Epithelial cell of proximal tubule (primary cell): Measurements from ENCODE around the gene PLCL1. TPM values are rescaled to one million over a fixed set of nuclear protein-coding genes. Genes with fewer than 3 reads are reported as not detected.

ENCODE experiments used
- DNase-seq: peaks from one replicate; pipeline ENCODE4 v3.0.0-alpha.2; 2011; ENCODE audit warnings: low read depth
- H3K4me3 ChIP-seq: 2 replicates; pipeline ENCODE4 v1.5.1; 2011; ENCODE audit warnings: low read depth, mild to moderate bottlenecking, low read length
- CTCF ChIP-seq: conservative IDR thresholded peaks from 2 replicates; pipeline ENCODE4 v1.5.1; 2012; ENCODE audit warnings: low read depth, mild to moderate bottlenecking, low read length
- total RNA-seq: library from RNA; depleted of rRNA; stranded (reverse); fragments of >200 nt; gene quantifications from 2 replicates; pipeline ENCODE4 v1.2.3, GENCODE V29; 2015

The PLCL1 gene
- total RNA-seq, 1 donor from 2014 or later = not detected

DNA sequence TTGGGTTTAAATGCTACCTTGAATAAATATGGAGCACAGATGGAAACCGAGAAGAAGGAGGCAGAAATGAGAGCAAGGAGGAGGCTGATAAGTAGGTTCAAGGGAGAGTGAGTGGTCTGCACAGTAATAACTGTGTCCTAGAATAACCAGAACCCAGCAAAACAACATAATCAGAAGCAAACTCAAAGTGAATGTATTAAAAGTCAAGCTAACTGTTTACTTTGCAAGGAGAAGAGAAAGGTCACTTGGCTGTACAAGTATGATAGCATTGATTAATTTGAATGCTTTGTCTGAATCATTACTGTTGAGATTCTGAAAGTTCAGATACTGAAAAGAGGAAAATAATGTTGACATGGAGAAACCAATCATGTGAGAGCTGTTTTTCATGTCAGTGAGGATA, 258.8 kb downstream of the PLCL1 start:
- DNase-seq = no peak
- H3K4me3 ChIP-seq = no peak overlapping the region
- TF ChIP-seq CTCF = no peak

DNA sequence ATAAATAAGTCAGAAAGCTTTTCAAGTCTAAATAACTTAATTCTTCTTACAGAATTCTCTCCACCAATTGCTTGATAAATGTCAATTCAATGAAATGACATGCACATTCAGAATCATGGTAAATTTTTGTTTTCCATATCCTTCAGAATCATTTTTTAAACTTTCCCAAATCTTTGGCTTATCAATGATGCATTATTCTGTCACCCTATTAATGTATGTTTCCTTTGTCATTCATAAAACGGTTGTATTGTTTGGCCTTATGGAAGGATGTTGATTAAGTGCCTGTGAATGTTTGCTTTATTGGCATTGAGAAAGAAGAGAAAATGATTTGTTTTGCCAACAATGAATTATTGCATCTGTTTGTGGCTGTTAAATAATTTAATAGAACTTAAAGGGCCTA, 260.9 kb downstream of the PLCL1 start:
- no peak overlapping the region for H3K4me3 ChIP-seq
- no peak for DNase-seq
- TF ChIP-seq CTCF = no peak

GRCh38 chr2:198066597-198066996, 262.2 kb downstream of the PLCL1 start:
- DNase-seq = no peak
- H3K4me3 ChIP-seq = no peak overlapping the region
- TF ChIP-seq CTCF = no peak

GRCh38 chr2:198072655-198073054, 268.3 kb downstream of the PLCL1 start:
- TF ChIP-seq CTCF = no peak
- no peak overlapping the region for H3K4me3 ChIP-seq
- DNase-seq = no peak

GRCh38 chr2:198073253-198073652, 268.9 kb downstream of the PLCL1 start:
- TF ChIP-seq CTCF = no peak
- no peak overlapping the region for H3K4me3 ChIP-seq
- DNase-seq = no peak

DNA sequence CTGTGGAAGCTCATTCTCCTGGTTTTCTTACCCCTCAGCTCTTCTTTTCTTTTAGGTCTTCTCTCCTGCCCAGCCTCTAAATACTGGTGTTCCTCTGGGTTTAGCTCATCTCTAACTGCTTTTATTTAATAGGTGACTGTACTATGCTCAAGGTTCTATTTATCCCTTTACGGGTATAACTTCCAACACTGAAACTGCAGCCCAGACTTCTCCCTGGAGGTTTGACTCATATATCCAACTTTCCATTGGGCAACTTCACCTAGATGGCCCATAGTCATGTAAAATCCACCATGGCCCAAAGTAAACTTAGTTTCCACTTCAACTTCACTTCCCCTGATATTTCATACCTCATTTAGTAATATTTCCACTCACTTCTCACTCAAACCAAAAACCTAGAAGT, 273.1 kb downstream of the PLCL1 start:
- no peak overlapping the region for H3K4me3 ChIP-seq
- DNase-seq = no peak
- TF ChIP-seq CTCF = no peak

DNA sequence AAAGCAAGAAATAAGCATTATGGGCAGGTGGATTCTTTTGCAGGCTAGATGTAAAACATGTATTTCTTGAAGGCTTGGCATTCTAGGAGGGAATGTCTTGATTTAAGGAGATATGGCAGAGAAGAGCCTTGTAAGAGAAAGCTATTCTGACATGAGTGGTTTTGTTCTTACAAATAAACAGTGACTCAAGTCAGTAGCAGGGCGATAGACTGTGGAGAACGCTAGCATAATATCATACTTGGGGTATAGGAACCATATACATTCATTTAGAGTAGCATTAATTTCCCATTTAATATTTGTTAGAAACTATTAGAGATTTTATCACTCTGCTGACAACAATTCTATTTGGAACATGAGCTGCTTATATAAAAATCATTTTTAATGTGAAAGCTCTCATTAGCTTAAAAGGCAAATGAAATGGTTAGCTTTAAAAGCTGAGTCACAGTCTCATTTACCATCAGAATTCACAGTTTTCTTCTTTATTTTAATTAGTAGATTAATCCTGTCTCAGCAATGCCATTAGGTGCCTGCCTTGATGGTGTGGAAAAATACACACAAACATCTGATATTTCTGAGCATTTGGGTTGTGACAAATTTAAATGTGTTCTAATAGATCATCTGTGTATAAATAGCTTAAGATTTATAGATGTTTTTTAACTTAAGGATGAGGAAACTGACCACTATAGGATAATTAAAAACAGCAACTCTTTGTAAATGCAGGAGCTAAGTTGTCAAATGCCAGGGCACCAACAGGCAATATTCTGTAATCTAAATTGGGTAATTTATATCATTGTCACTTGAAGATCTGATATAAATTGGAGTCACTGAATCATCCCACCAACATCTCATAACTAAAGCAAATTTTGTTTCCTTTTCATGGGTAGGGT, 276.7 kb downstream of the PLCL1 start:
- no peak overlapping the region for H3K4me3 ChIP-seq
- no peak for DNase-seq
- no peak for TF ChIP-seq CTCF
